Measurements from ENCODE around the gene USHBP1. TPM values are rescaled to one million over a fixed set of nuclear protein-coding genes. Genes with fewer than 3 reads are reported as not detected.

Gene USHBP1
- total and polyA plus RNA-seq, 2 donors (not counting 1 experiment from before 2014, with no cell fraction given) = 0.39 TPM; not detected in 1

DNA sequence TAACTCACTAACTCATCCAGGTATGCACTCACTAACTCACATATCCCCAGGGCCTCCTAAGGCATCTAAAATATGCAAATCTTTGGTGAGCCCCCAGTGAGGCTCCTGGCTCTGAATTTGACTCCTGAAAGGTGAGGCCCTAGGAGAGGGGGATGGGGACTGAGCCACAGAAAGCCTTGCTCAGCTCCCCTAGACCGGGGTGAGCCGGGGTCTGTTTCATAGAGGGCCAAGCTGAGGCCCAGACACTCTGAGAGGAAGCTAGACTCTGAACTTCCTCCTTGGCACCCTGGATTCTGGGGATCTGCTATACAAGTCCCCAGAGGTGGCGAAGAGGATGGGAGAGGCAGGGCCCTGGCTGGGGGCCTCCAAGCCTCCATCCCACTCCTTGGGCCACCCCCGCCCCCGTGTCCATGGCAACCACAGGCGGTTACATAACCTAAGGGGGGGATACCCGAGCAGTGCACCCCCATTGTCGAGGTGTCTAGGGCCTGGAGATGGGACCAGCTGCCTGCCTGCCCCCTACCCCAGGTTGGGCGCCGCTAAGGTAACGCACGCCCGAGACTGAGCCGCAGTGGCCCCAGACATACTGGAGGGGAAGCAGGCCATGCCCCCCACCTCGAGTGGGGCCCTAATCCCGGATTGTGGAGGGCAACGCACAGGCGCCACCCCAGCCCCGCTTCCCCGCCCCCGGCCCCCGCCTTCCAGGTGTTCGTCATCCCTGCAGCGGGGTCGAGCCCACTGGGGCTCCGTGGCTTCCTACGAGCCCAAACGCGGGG is 38.0 kb upstream of the USHBP1 start:
- H3K79me2 ChIP-seq (ENCODE audit: control insufficient read depth, insufficient read depth, low read length) = peaks cover 21% of the 10 kb centered on the region
- Mint-ChIP-seq H3K4me1 (peaks cover 36% of the 10 kb centered on the region), H3K27ac (peak overlapping the region; percentile 32), H3K9me3 (ENCODE audit: insufficient read depth) (no peaks in the 10 kb centered on the region), H3K4me3 (peak overlapping the region; percentile 85), H3K27me3 (no peaks in the 10 kb centered on the region)
- TF ChIP-seq, protein P1, sequence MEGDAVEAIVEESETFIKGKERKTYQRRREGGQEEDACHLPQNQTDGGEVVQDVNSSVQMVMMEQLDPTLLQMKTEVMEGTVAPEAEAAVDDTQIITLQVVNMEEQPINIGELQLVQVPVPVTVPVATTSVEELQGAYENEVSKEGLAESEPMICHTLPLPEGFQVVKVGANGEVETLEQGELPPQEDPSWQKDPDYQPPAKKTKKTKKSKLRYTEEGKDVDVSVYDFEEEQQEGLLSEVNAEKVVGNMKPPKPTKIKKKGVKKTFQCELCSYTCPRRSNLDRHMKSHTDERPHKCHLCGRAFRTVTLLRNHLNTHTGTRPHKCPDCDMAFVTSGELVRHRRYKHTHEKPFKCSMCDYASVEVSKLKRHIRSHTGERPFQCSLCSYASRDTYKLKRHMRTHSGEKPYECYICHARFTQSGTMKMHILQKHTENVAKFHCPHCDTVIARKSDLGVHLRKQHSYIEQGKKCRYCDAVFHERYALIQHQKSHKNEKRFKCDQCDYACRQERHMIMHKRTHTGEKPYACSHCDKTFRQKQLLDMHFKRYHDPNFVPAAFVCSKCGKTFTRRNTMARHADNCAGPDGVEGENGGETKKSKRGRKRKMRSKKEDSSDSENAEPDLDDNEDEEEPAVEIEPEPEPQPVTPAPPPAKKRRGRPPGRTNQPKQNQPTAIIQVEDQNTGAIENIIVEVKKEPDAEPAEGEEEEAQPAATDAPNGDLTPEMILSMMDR (IDR thresholded peaks at IDR 0.05) = no peak
- no peak for TF ChIP-seq EZH2 (IDR thresholded peaks at IDR 0.05; ENCODE audit: borderline replicate concordance, insufficient read depth, low read depth, low read length, poor library complexity, severe bottlenecking)
- ATAC-seq (ENCODE audit: low read depth) = no peak
- CTCF ChIA-PET = interaction anchor here (0.9 to 1.5 kb wide), 5 partner anchors 10 to 87 kb away, joined by 3 to 7 read pairs (median 4); no protein-coding TSS in a partner anchor
- intact Hi-C loops (cut with micrococcal nuclease) = loop anchor here (10.0 kb wide), 1 partner anchor 408 kb away; no protein-coding TSS in a partner anchor
- H3K9me3 ChIP-seq (ENCODE audit: control extremely low read depth in 1 of 3, control insufficient read depth in 2 of 3, insufficient read depth in 1 of 3, low read length in 2 of 3) = peaks cover 0 to 6% (median 0%) of the 10 kb centered on the region in 3 donors
- peak overlapping the region; percentile 97 for H2AFZ ChIP-seq (ENCODE audit: insufficient read depth, low read depth, low read length, poor library complexity, severe bottlenecking)
- no peaks in the 10 kb centered on the region for H3K36me3 ChIP-seq (replicated peaks in 1 of 2; ENCODE audit: control extremely low read depth in 1 of 2, control insufficient read depth in 1 of 2, extremely low read depth in 1 of 2, insufficient read depth in 2 of 2, low read length in 1 of 2)
- peak; percentile 64 for DNase-seq
- peaks cover 30 to 39% of the 10 kb centered on the region in 2 donors for H3K4me1 ChIP-seq (ENCODE audit: control insufficient read depth in 2 of 2, insufficient read depth in 2 of 2, low read length in 2 of 2)
- peak overlapping the region; percentile 90 for H3K9ac ChIP-seq (ENCODE audit: low read length)
- H4K20me1 ChIP-seq (ENCODE audit: control insufficient read depth, insufficient read depth, low read length, poor library complexity, severe bottlenecking) = no peaks in the 10 kb centered on the region
- no peaks in the 10 kb centered on the region for H3K27me3 ChIP-seq (replicated peaks in 1 of 4; ENCODE audit: control extremely low read depth in 1 of 4, control insufficient read depth in 3 of 4, insufficient read depth in 4 of 4, low read length in 3 of 4)
- H3K4me3 ChIP-seq (ENCODE audit: control extremely low read depth in 1 of 5, extremely low read depth in 1 of 5, insufficient read depth in 1 of 5, low read depth in 2 of 5, low read length in 4 of 5) = peak overlapping the region in 4 of 5 experiments; percentile 71 to 86 (median 75)
- POLR2A ChIA-PET = no interaction called here
- peak overlapping the region; percentile 99 for H3K4me2 ChIP-seq (replicated peaks; ENCODE audit: low read depth, low read length, poor library complexity, severe bottlenecking)
- H3K27ac ChIP-seq (ENCODE audit: low read length in 2 of 2) = peak overlapping the region; percentile 2 to 67
- WGBS (ENCODE audit: insufficient coverage) = 9% methylated on average over 25 of the region's 29 CpGs

Measured in B cell (primary cell).